ENCODE measurements around the gene CGB3. TPM values are rescaled to one million over a fixed set of nuclear protein-coding genes. Genes with fewer than 3 reads are reported as not detected.
"Not testable (repeated sequence)": the region's sequence is repeated elsewhere in the genome, so short reads cannot be mapped to it uniquely, and the experiment has no call there.

The CGB3 gene
- total RNA-seq (2014; rRNA removed) (not detected in 2 replicates), Bru-seq, nascent RNA (not detected), BruChase-seq, experiment 1, labeled RNA remaining after a 6-hour chase (not detected), BruChase-seq, experiment 2, labeled RNA remaining after a 2-hour chase (not detected)
- long read RNA-seq = 0 reads

GRCh38 chr19:49024233-49024632 is at the start of gene CGB3:
TSS of gene CGB3 (minus strand) at chr19:49024333. CDS start at chr19:49023971, 362 bp downstream.
- DNase-seq; H2AFZ ChIP-seq (ENCODE audit: low read length); H3K9ac ChIP-seq (ENCODE audit: low read length); ATAC-seq; H3K4me1 ChIP-seq (ENCODE audit: insufficient read depth, low read length); H3F3A ChIP-seq (ENCODE audit: low read length, unreplicated experiment); H3K79me2 ChIP-seq (ENCODE audit: low read length); intact Hi-C loops (cut with micrococcal nuclease); H3K27me3 ChIP-seq (ENCODE audit: low read length); CTCF ChIA-PET; BruUV-seq (replicated peaks); H3K4me2 ChIP-seq (ENCODE audit: low read length); H3K9me3 ChIP-seq (ENCODE audit: low read length); H3K36me3 ChIP-seq (ENCODE audit: low read depth, low read length); H3K9me2 ChIP-seq (replicated peaks; ENCODE audit: low read length); H3K27ac ChIP-seq (ENCODE audit: low read length); H3K4me3 ChIP-seq (ENCODE audit: low read length); POLR2A ChIA-PET (ENCODE audit: unreplicated experiment); H4K20me1 ChIP-seq (ENCODE audit: low read length): not testable (repeated sequence)

- Histone ChIP-seq H3K36me3 (ENCODE audit: low read depth, low read length) (no peaks in the 10 kb centered on the region), H3K4me1 (ENCODE audit: insufficient read depth, low read length) (no peaks in the 10 kb centered on the region), H3K27ac (ENCODE audit: low read length) (no peak overlapping the region), H3K4me2 (ENCODE audit: low read length) (no peak overlapping the region), H3K27me3 (ENCODE audit: low read length) (0 out of 2 replicates have a peak, but pooled peaks cover 7% of the 10 kb centered on the region), H3K9me3 (ENCODE audit: low read length) (no peaks in the 10 kb centered on the region), H3K9me2 (replicated peaks; ENCODE audit: low read length) (no peaks in the 10 kb centered on the region), H4K20me1 (ENCODE audit: low read length) (no peaks in the 10 kb centered on the region), H3K79me2 (ENCODE audit: low read length) (no peaks in the 10 kb centered on the region), H3K4me3 (ENCODE audit: low read length) (no peak overlapping the region), H2AFZ (ENCODE audit: low read length) (no peak overlapping the region), H3K9ac (ENCODE audit: low read length) (no peak overlapping the region), H3F3A (ENCODE audit: low read length, unreplicated experiment) (no peaks in the 10 kb centered on the region)
- POLR2A ChIA-PET (ENCODE audit: unreplicated experiment) = no interaction called here
- CTCF ChIA-PET = no interaction called here
- DNase-seq = no peak
- no peak for ATAC-seq
- intact Hi-C loops (cut with micrococcal nuclease) = loop anchor here (10.0 kb wide), 1 partner anchor 77 kb away; the partner anchor contains the start of genes GYS1 and RUVBL2
- no peak for TF ChIP-seq EZH2phosphoT487 (IDR thresholded peaks at IDR 0.05; ENCODE audit: borderline replicate concordance, low read length)
- TF ChIP-seq EZH2 (IDR thresholded peaks at IDR 0.05; ENCODE audit: low read length, unreplicated experiment) = no peak
- no peak for TF ChIP-seq CTCF (conservative IDR thresholded peaks at IDR 0.05; ENCODE audit: low read depth, low read length)
- no TSS peak for BruUV-seq (replicated peaks)
These were observed 47.9 kb upstream of the CGB3 start for GRCh38 chr19:49071860-49072547.

GRCh38 chr19:49070416-49070815 is 46.3 kb upstream of the CGB3 start:
- ChIA-PET CTCF (interaction anchor here (0.6 kb wide), 1 partner anchor 77 kb away, joined by 4 read pairs; the partner anchor contains the start of gene RUVBL2), POLR2A (ENCODE audit: unreplicated experiment) (no interaction called here)
- Histone ChIP-seq H3K9ac (ENCODE audit: low read length) (no peak overlapping the region), H3F3A (ENCODE audit: low read length, unreplicated experiment) (no peaks in the 10 kb centered on the region), H3K4me2 (ENCODE audit: low read length) (no peak overlapping the region), H4K20me1 (ENCODE audit: low read length) (no peaks in the 10 kb centered on the region), H3K4me3 (ENCODE audit: low read length) (no peak overlapping the region), H2AFZ (ENCODE audit: low read length) (no peak overlapping the region), H3K9me2 (replicated peaks; ENCODE audit: low read length) (no peaks in the 10 kb centered on the region), H3K4me1 (ENCODE audit: insufficient read depth, low read length) (no peaks in the 10 kb centered on the region), H3K36me3 (ENCODE audit: low read depth, low read length) (no peaks in the 10 kb centered on the region), H3K79me2 (ENCODE audit: low read length) (no peaks in the 10 kb centered on the region), H3K27ac (ENCODE audit: low read length) (no peak overlapping the region), H3K27me3 (ENCODE audit: low read length) (0 out of 2 replicates have a peak, but pooled peaks cover 7% of the 10 kb centered on the region), H3K9me3 (ENCODE audit: low read length) (no peaks in the 10 kb centered on the region)
- DNase-seq (no peak), ATAC-seq (no peak)
- BruUV-seq (replicated peaks) = no TSS peak
- TF ChIP-seq CTCF (conservative IDR thresholded peaks at IDR 0.05; ENCODE audit: low read depth, low read length) = no peak
- no peak for TF ChIP-seq EZH2phosphoT487 (IDR thresholded peaks at IDR 0.05; ENCODE audit: borderline replicate concordance, low read length)
- no peak for TF ChIP-seq EZH2 (IDR thresholded peaks at IDR 0.05; ENCODE audit: low read length, unreplicated experiment)
- intact Hi-C loops (cut with micrococcal nuclease) = loop anchor here (10.0 kb wide), 1 partner anchor 76 kb away; the partner anchor contains the start of genes GYS1 and RUVBL2
